ENCODE data around the gene SAT1.

The SAT1 gene

DNA sequence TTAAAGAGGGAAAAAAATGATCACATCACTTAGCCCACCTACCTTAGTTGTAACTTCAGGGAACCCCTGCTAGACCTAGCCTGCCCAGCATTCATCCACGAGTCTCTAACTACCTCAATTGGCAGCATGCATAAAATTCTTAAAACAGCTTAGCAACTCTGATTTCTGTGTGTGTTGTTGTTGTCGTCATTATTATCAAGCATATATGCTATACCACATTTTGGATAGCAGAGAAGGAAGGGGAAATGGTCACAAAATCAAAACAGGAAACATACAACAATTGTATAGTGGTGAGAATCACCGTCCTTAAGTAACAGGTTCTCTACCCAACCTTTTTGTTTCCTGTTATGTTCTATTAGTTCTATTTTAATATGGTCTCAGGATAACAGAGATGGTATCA is 37.2 kb upstream of the SAT1 start:
- POLR2A ChIA-PET: no interaction called here
- no peak for DNase-seq (ENCODE audit: low read depth, low spot score)
- CTCF ChIA-PET: no interaction called here
- TF ChIP-seq, protein P1, sequence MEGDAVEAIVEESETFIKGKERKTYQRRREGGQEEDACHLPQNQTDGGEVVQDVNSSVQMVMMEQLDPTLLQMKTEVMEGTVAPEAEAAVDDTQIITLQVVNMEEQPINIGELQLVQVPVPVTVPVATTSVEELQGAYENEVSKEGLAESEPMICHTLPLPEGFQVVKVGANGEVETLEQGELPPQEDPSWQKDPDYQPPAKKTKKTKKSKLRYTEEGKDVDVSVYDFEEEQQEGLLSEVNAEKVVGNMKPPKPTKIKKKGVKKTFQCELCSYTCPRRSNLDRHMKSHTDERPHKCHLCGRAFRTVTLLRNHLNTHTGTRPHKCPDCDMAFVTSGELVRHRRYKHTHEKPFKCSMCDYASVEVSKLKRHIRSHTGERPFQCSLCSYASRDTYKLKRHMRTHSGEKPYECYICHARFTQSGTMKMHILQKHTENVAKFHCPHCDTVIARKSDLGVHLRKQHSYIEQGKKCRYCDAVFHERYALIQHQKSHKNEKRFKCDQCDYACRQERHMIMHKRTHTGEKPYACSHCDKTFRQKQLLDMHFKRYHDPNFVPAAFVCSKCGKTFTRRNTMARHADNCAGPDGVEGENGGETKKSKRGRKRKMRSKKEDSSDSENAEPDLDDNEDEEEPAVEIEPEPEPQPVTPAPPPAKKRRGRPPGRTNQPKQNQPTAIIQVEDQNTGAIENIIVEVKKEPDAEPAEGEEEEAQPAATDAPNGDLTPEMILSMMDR (IDR thresholded peaks at IDR 0.05; ENCODE audit: insufficient read depth, low read length, missing control alignments): no peak
- no peak overlapping the region for H3K4me3 ChIP-seq (ENCODE audit: low read depth, low read length)

DNA sequence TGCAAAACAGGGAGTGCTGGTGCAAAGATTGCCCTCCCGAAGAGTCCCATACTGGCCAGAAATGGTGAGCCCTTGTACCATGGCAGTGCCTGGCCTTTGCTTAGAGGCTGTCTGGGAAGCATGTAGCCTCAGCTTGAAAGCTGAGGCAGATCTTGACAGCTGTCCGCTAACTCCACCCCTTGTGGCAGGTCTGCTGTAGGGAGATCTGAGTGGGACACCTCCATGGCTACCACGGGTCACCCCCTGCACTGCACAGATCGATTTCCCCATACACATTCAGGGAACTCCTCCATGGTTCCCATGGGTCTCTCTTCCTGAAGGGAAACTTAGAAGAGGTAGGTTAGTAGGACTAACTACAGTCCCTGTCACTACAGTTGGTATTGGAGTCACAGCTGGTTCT is 33.8 kb upstream of the SAT1 start:
- TF ChIP-seq, protein P1 (IDR thresholded peaks at IDR 0.05; ENCODE audit: insufficient read depth, low read length, missing control alignments): no peak
- POLR2A ChIA-PET: no interaction called here
- H3K4me3 ChIP-seq (ENCODE audit: low read depth, low read length): no peak overlapping the region
- no peak for DNase-seq (ENCODE audit: low read depth, low spot score)
- CTCF ChIA-PET: interaction anchor here (1.5 kb wide), 1 partner anchor 153 kb away, joined by 5 read pairs; no protein-coding TSS in a partner anchor

DNA sequence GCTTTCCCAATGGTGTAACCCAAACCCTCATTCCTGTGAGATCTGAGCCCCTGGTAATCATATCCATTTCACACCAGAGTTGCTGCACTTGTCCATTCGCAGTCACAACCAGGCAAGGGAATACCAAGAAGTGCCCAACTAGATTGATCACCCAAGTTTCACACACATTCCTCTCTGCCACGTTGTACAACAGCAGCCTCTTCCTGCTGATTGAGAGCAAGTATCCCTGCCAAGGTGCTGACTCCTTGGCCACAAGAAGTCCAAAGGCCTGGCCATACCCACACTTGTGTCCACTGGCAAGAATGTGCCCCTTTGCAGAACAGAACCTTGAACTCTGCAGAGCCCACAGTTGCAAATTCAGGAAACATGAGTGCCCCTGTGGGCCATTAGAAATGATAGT is 33.4 kb upstream of the SAT1 start:
- TF ChIP-seq, protein P1 (IDR thresholded peaks at IDR 0.05; ENCODE audit: insufficient read depth, low read length, missing control alignments): no peak
- CTCF ChIA-PET: interaction anchor here (1.5 kb wide), 1 partner anchor 152 kb away, joined by 5 read pairs; no protein-coding TSS in a partner anchor
- POLR2A ChIA-PET: no interaction called here
- DNase-seq (ENCODE audit: low read depth, low spot score): no peak
- no peak overlapping the region for H3K4me3 ChIP-seq (ENCODE audit: low read depth, low read length)

DNA sequence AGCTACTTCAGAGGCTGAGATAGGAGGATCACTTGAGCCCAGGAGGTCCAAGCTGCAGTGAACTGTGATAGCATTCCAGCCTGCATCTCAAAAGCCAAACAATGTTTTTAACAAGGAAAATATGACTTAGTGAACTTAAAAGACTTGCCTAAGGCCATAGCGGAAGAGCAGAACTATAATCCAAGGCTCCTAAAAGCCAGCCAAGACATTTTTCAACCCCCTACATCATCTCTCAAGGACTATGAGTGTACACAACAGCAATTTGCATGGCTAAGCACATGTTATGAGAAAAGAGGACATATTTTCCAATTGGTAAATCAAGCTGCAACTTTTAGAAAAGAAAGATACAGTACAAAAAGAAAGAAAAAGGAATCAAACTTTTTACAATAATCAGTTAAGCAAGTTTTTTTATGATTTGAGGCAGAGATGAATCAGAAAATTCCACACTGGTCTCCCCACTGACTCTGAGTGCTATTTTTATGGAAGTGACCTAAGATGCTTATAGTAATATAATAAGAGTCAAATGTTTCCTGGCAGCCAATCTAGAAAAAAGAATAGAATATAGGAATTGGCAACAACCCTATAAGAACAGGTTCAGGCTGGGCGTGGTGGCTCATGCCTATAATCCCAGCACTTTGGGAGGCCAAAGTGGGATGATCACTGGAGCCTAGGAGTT is 30.1 kb upstream of the SAT1 start:
- peak; percentile 44 for DNase-seq (ENCODE audit: low read depth, low spot score)
- no peak overlapping the region for H3K4me3 ChIP-seq (ENCODE audit: low read depth, low read length)
- ChIA-PET CTCF (interaction anchor here (0.8 to 5.8 kb wide), 6 partner anchors 10 to 152 kb away, joined by 3 to 49 read pairs (median 4); no protein-coding TSS in a partner anchor), POLR2A (interaction anchor here (0.9 to 2.0 kb wide), 2 partner anchors 10 to 80 kb away, joined by 4 to 7 read pairs; partner anchors contain the start of gene ACOT9)
- TF ChIP-seq, protein P1 (IDR thresholded peaks at IDR 0.05; ENCODE audit: insufficient read depth, low read length, missing control alignments): no peak

DNA sequence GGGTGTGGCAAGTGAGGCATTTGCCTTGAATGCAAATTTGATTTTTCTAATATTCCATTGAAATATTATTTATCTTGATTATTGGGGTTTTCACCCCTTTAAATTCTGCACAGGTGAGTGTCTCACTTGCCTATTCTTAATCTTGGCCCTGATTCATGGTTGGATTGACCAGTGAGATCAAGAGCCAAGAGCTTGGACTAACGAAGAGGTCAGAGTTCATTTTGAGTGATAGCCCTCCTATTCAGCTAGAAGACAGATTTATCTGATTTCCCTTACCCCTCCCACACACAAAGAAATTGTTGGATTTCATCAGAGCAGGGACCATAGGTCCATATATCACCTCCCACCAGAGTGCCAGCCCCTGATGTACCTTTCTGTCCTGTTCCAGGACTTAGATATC is 28.3 kb upstream of the SAT1 start:
- TF ChIP-seq, protein P1 (IDR thresholded peaks at IDR 0.05; ENCODE audit: insufficient read depth, low read length, missing control alignments): no peak
- DNase-seq (ENCODE audit: low read depth, low spot score): no peak
- CTCF ChIA-PET: interaction anchor here (5.8 kb wide), 1 partner anchor 147 kb away, joined by 49 read pairs; no protein-coding TSS in a partner anchor
- H3K4me3 ChIP-seq (ENCODE audit: low read depth, low read length): no peak overlapping the region
- POLR2A ChIA-PET: interaction anchor here (1.6 kb wide), 1 partner anchor 28 kb away, joined by 3 read pairs; the partner anchor contains the start of gene SAT1

DNA sequence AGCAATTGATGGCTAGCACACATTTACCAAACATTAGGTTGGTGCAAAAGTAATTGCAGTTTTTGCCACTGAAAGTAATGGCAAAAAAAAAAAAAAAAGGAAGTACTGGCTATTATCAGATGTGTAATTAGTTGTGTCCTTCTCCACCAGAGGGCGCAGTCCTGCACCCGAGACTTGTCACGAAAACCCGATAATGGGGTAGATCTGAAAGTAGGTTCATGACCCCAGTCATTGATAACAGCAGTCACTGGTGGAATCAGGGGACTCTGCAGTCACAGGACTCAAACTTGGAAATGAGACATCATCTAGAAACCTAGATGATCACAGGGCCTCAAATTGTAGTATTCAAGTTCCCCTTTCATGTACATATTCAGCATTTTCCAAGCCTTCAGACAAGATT is 26.8 kb upstream of the SAT1 start:
- H3K4me3 ChIP-seq (ENCODE audit: low read depth, low read length): no peak overlapping the region
- CTCF ChIA-PET: interaction anchor here (1.5 to 5.8 kb wide), 4 partner anchors 145 to 151 kb away, joined by 5 to 49 read pairs (median 24); partner anchors contain the start of genes APOO and CXorf58
- DNase-seq (ENCODE audit: low read depth, low spot score): no peak
- TF ChIP-seq, protein P1 (IDR thresholded peaks at IDR 0.05; ENCODE audit: insufficient read depth, low read length, missing control alignments): peak; percentile 34
- POLR2A ChIA-PET: interaction anchor here (1.6 kb wide), 1 partner anchor 27 kb away, joined by 3 read pairs; the partner anchor contains the start of gene SAT1
